Loucy (cell line): ENCODE results near the gene NR1H2.

Source experiments
- H2AFZ ChIP-seq: fragments of 200-600 bp; sonication (generic); 2 replicates; pipeline ENCODE4 v1.6.0; 2016; ENCODE audit warnings: antibody characterized with exemption, mild to moderate bottlenecking, low read length, moderate library complexity
- H3F3A ChIP-seq: fragments of 200-600 bp; 2 replicates; pipeline ENCODE4 v1.6.0; 2016; ENCODE audit warnings: antibody characterized with exemption, low read depth, mild to moderate bottlenecking
- H3K27me3 ChIP-seq: fragments of 200-600 bp; sonication (generic); 2 replicates; pipeline ENCODE4 v1.6.1; 2014; ENCODE audit warnings: low read length, mild to moderate bottlenecking; ENCODE audit not compliant: insufficient read depth, poor library complexity, severe bottlenecking
- H3K36me3 ChIP-seq: fragments of 200-600 bp; sonication (generic); 2 replicates; pipeline ENCODE4 v1.6.1; 2016; ENCODE audit warnings: low read length; ENCODE audit not compliant: insufficient read depth
- H3K4me1 ChIP-seq: fragments of 200-600 bp; sonication (generic); 2 replicates; pipeline ENCODE4 v1.5.1; 2014; ENCODE audit warnings: low read length, mild to moderate bottlenecking; ENCODE audit not compliant: insufficient read depth, poor library complexity, severe bottlenecking
- H3K4me2 ChIP-seq: fragments of 200-600 bp; sonication (generic); 2 replicates; pipeline ENCODE4 v1.6.0; 2014; ENCODE audit warnings: antibody characterized with exemption, low read length, low read depth, mild to moderate bottlenecking; ENCODE audit not compliant: poor library complexity, severe bottlenecking
- H3K4me3 ChIP-seq: fragments of 200-600 bp; sonication (generic); 2 replicates; pipeline ENCODE4 v1.5.1; 2014; ENCODE audit warnings: low read length, mild to moderate bottlenecking, mixed read lengths; ENCODE audit not compliant: poor library complexity, severe bottlenecking
- H3K79me2 ChIP-seq: fragments of 200-600 bp; sonication (generic); 2 replicates; pipeline ENCODE4 v1.6.1; 2014; ENCODE audit warnings: low read length; ENCODE audit not compliant: insufficient read depth
- H3K9ac ChIP-seq: fragments of 200-600 bp; sonication (generic); 2 replicates; pipeline ENCODE4 v1.6.0; 2014; ENCODE audit warnings: mild to moderate bottlenecking, low read depth, low read length, moderate library complexity; ENCODE audit not compliant: poor library complexity, severe bottlenecking
- H3K9me2 ChIP-seq: fragments of 200-600 bp; sonication (generic); replicated peaks from 2 replicates; pipeline ENCODE4 v1.6.1; 2016; ENCODE audit warnings: low read depth, low read length, mixed read lengths
- H3K9me3 ChIP-seq: fragments of 200-600 bp; sonication (generic); 2 replicates; pipeline ENCODE4 v1.6.1; 2014; ENCODE audit warnings: mild to moderate bottlenecking, antibody characterized with exemption, low read length, low read depth; ENCODE audit not compliant: insufficient read depth
- H4K20me1 ChIP-seq: fragments of 200-600 bp; sonication (generic); 2 replicates; pipeline ENCODE4 v1.6.0; 2014; ENCODE audit warnings: antibody characterized with exemption, low read length, mild to moderate bottlenecking; ENCODE audit not compliant: insufficient read depth, poor library complexity, severe bottlenecking
- CTCF ChIP-seq: fragments of 200-600 bp; sonication (generic); conservative IDR thresholded peaks from 2 replicates; pipeline ENCODE4 v1.5.1; 2014; ENCODE audit warnings: mild to moderate bottlenecking, antibody characterized with exemption, low read length
- EZH2phosphoT487 ChIP-seq: fragments of 200-600 bp; IDR thresholded peaks from 2 replicates; pipeline ENCODE4 v1.6.1; 2018; ENCODE audit warnings: antibody characterized with exemption, mild to moderate bottlenecking, moderate library complexity, borderline replicate concordance

NR1H2 gene

GRCh38 chr19:50414864-50415660, 38.8 kb downstream of the NR1H2 start:
- Histone ChIP-seq H3F3A (no peaks in the 10 kb centered on the region), H3K9ac (no peak overlapping the region), H3K27me3 (no peaks in the 10 kb centered on the region), H3K4me3 (no peak overlapping the region), H3K9me3 (no peaks in the 10 kb centered on the region), H3K9me2 (no peaks in the 10 kb centered on the region), H3K4me2 (no peak overlapping the region), H2AFZ (no peak overlapping the region), H3K4me1 (no peaks in the 10 kb centered on the region), H4K20me1 (no peaks in the 10 kb centered on the region), H3K79me2 (no peaks in the 10 kb centered on the region), H3K36me3 (0 out of 2 replicates have a peak, but pooled peaks cover under 1% of the 10 kb centered on the region)
- TF ChIP-seq CTCF (peak; percentile 61), EZH2phosphoT487 (no peak)

- no peaks in the 10 kb centered on the region for H3K79me2 ChIP-seq
- no peaks in the 10 kb centered on the region for H3K4me1 ChIP-seq
- H3K27me3 ChIP-seq = no peaks in the 10 kb centered on the region
- H3K9ac ChIP-seq = no peak overlapping the region
- H3K36me3 ChIP-seq = no peaks in the 10 kb centered on the region
- H3K4me3 ChIP-seq = no peak overlapping the region
- H3K4me2 ChIP-seq = no peak overlapping the region
- no peak overlapping the region for H2AFZ ChIP-seq
- no peak for TF ChIP-seq CTCF
- no peak for TF ChIP-seq EZH2phosphoT487
- H3K9me3 ChIP-seq = no peaks in the 10 kb centered on the region
- no peaks in the 10 kb centered on the region for H3F3A ChIP-seq
- H3K9me2 ChIP-seq = no peaks in the 10 kb centered on the region
- no peaks in the 10 kb centered on the region for H4K20me1 ChIP-seq
Observed at GRCh38 chr19:50415661-50416033, 39.4 kb downstream of the NR1H2 start.

GRCh38 chr19:50416034-50416977, 40.0 kb downstream of the NR1H2 start:
- Histone ChIP-seq H3K9ac (no peak overlapping the region), H3K9me3 (no peaks in the 10 kb centered on the region), H3K79me2 (no peaks in the 10 kb centered on the region), H3K4me1 (no peaks in the 10 kb centered on the region), H3K4me2 (no peak overlapping the region), H3K27me3 (no peaks in the 10 kb centered on the region), H3K9me2 (no peaks in the 10 kb centered on the region), H3F3A (no peaks in the 10 kb centered on the region), H3K36me3 (no peaks in the 10 kb centered on the region), H3K4me3 (no peak overlapping the region), H2AFZ (no peak overlapping the region), H4K20me1 (no peaks in the 10 kb centered on the region)
- TF ChIP-seq CTCF = no peak
- TF ChIP-seq EZH2phosphoT487 = no peak
